ENCODE results near the gene NTMT1. TPM values are rescaled to one million over a fixed set of nuclear protein-coding genes. Genes with fewer than 3 reads are reported as not detected.
A peak's percentile ranks its signal among the peaks of the same experiment; 100 is the strongest.

The NTMT1 gene
- total and polyA plus RNA-seq, 9 of the 15 experiments (the other 6 are each of a cell fraction or from before 2014, with no cell fraction given) = 42.1 to 116 (median 74.7) TPM

DNA sequence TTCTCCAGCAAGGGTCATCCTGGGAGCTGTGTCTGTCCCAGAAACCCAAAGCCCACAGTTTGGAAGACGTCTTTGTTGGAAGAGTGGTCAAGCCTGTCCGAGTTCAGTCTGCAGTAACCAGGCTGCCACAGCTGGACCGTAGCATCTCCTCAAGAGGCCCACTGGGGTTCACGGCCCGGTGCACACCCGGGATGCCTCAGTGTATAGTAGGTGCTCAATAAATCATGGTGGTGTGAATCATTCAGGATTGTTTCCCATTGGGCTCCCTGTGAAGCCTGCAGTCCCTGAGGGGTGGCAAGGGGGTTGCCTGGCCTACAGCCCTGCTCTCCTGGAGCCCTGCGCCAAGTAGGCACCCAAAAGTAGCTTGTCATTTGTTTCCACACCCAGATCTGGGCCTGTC, 29.2 kb downstream of the NTMT1 start:
- no peak for DNase-seq (ENCODE audit: extremely low read depth in 1 of 4, low spot score in 3 of 4)
- Histone ChIP-seq H3K36me3 (ENCODE audit: control insufficient read depth, insufficient read depth, low read length) (no peaks in the 10 kb centered on the region), H3K9me3 (replicated peaks; ENCODE audit: control insufficient read depth, insufficient read depth, low read depth, low read length) (no peaks in the 10 kb centered on the region), H3K4me3 (no peak overlapping the region), H3K9ac (ENCODE audit: insufficient read depth in 1 of 2, low read depth in 2 of 2, low read length in 2 of 2) (no peak overlapping the region), H3K79me2 (ENCODE audit: control insufficient read depth, insufficient read depth, low read length) (no peaks in the 10 kb centered on the region), H4K20me1 (replicated peaks; ENCODE audit: control insufficient read depth, insufficient read depth, low read length) (no peaks in the 10 kb centered on the region; the same call in 1 of the 2 replicates), H3K4me2 (ENCODE audit: insufficient read depth, low read length) (no peak overlapping the region), H3K27ac (ENCODE audit: extremely low read depth, low read depth, low read length) (no peak overlapping the region), H3K27me3 (ENCODE audit: control insufficient read depth in 2 of 2, insufficient read depth in 2 of 2, low read length in 2 of 2) (peaks cover 29 to 44% of the 10 kb centered on the region in 2 experiments; a peak in 4 of 5 replicates), H3K4me1 (replicated peaks in 1 of 2; ENCODE audit: control insufficient read depth in 2 of 2, insufficient read depth in 2 of 2, low read length in 2 of 2) (peaks cover 0 to 3% of the 10 kb centered on the region in 2 experiments; a peak in 2 of 5 replicates), H2AFZ (ENCODE audit: low read depth, low read length) (no peak overlapping the region), H3K9me1 (ENCODE audit: control insufficient read depth, insufficient read depth, low read length) (no peaks in the 10 kb centered on the region)
- intact Hi-C loops (cut with micrococcal nuclease) = no loop called here
- TF ChIP-seq PPARD (CRISPR knock-in tag; IDR thresholded peaks at IDR 0.05) (no peak), BCOR (IDR thresholded peaks at IDR 0.05) (0 out of 2 replicates have a peak, but pooled peaks have one; percentile 28)
- ChIA-PET CTCF (ENCODE audit: low intra/inter-chr PET ratio) (no interaction called here), POLR2A (interaction anchor here (0.6 to 1.4 kb wide), 3 partner anchors 48 to 278 kb away, joined by 3 to 4 read pairs (median 4); no protein-coding TSS in a partner anchor)
- no TSS peak for BruUV-seq (replicated peaks)
- no peak for ATAC-seq
- FAIRE-seq = no peak
- in situ Hi-C loops (cut with MboI) = loop anchor here (25.0 kb wide), 1 partner anchor 682 kb away; no protein-coding TSS in a partner anchor
- 9% methylated on average over 7 of the region's 7 CpGs for WGBS (ENCODE audit: insufficient coverage, low coverage, missing lambda C conversion rate)

- no TSS peak for BruUV-seq (replicated peaks)
- no peaks in the 10 kb centered on the region for H3K36me3 ChIP-seq (ENCODE audit: control insufficient read depth, insufficient read depth, low read length)
- no peaks in the 10 kb centered on the region for H3K79me2 ChIP-seq (ENCODE audit: control insufficient read depth, insufficient read depth, low read length)
- 8% methylated on average over 7 of the region's 7 CpGs for WGBS (ENCODE audit: insufficient coverage, low coverage, missing lambda C conversion rate)
- H3K27me3 ChIP-seq (ENCODE audit: control insufficient read depth in 2 of 2, insufficient read depth in 2 of 2, low read length in 2 of 2) = peaks cover 29 to 39% of the 10 kb centered on the region in 2 experiments; a peak in 4 of 5 replicates
- POLR2A ChIA-PET = interaction anchor here (1.0 to 1.4 kb wide), 3 partner anchors 12 to 117 kb away, joined by 3 to 4 read pairs (median 3); no protein-coding TSS in a partner anchor
- no peak overlapping the region for H3K27ac ChIP-seq (ENCODE audit: extremely low read depth, low read depth, low read length)
- H3K4me1 ChIP-seq (replicated peaks in 1 of 2; ENCODE audit: control insufficient read depth in 2 of 2, insufficient read depth in 2 of 2, low read length in 2 of 2) = peaks cover 0 to 3% of the 10 kb centered on the region in 2 experiments; a peak in 2 of 5 replicates
- CTCF ChIA-PET (ENCODE audit: low intra/inter-chr PET ratio) = no interaction called here
- H4K20me1 ChIP-seq (replicated peaks; ENCODE audit: control insufficient read depth, insufficient read depth, low read length) = no peaks in the 10 kb centered on the region; the same call in 1 of the 2 replicates
- no peak overlapping the region for H3K4me2 ChIP-seq (ENCODE audit: insufficient read depth, low read length)
- intact Hi-C loops (cut with micrococcal nuclease) = no loop called here
- in situ Hi-C loops (cut with MboI) = loop anchor here (25.0 kb wide), 1 partner anchor 682 kb away; no protein-coding TSS in a partner anchor
- no peak overlapping the region for H2AFZ ChIP-seq (ENCODE audit: low read depth, low read length)
- no peak for FAIRE-seq
- H3K9me1 ChIP-seq (ENCODE audit: control insufficient read depth, insufficient read depth, low read length) = no peaks in the 10 kb centered on the region
- no peak for DNase-seq (ENCODE audit: extremely low read depth in 1 of 4, low spot score in 3 of 4)
- H3K9me3 ChIP-seq (replicated peaks; ENCODE audit: control insufficient read depth, insufficient read depth, low read depth, low read length) = no peaks in the 10 kb centered on the region
- ATAC-seq = no peak
- no peak overlapping the region for H3K4me3 ChIP-seq
- H3K9ac ChIP-seq (ENCODE audit: insufficient read depth in 1 of 2, low read depth in 2 of 2, low read length in 2 of 2) = no peak overlapping the region
- TF ChIP-seq MECOM (CRISPR knock-in tag; IDR thresholded peaks at IDR 0.05) (no peak), POLR2B (IDR thresholded peaks at IDR 0.05; ENCODE audit: low read depth, partially characterized antibody) (no peak), KLF6 (CRISPR knock-in tag; IDR thresholded peaks at IDR 0.05; ENCODE audit: borderline replicate concordance) (no peak), YY1 (IDR thresholded peaks at IDR 0.05; ENCODE audit: borderline replicate concordance in 1 of 3, control insufficient read depth in 1 of 3, extremely low read depth in 1 of 3, insufficient read depth in 3 of 3, insufficient read length in 1 of 3, insufficient replicate concordance in 2 of 3, low read depth in 1 of 3, low read length in 2 of 3) (no peak), SFPQ (IDR thresholded peaks at IDR 0.05; ENCODE audit: low read depth, low read length) (no peak), ZNF644 (tag; IDR thresholded peaks at IDR 0.05; ENCODE audit: low read depth) (no peak), TSC22D4 (tag; IDR thresholded peaks at IDR 0.05) (no peak)
Observed at GRCh38 chr9:129655696-129656095, 29.7 kb downstream of the NTMT1 start.

Data from K562 (cell line).